OCI-LY1 (cell line): Measurements from ENCODE around the gene AREL1.

Source experiments
- H2AFZ ChIP-seq: fragments of 200-600 bp; sonication (generic), shearing (Covaris generic); 2 replicates; pipeline ENCODE4 v1.6.0; 2014; ENCODE audit warnings: antibody characterized with exemption, mild to moderate bottlenecking, low read length
- H3F3A ChIP-seq: fragments of 200-600 bp; sonication (generic), shearing (Covaris generic); 2 replicates; pipeline ENCODE4 v1.6.0; 2014; ENCODE audit warnings: mild to moderate bottlenecking, antibody characterized with exemption, low read length, moderate library complexity; ENCODE audit not compliant: insufficient read depth
- H3K27ac ChIP-seq: fragments of 200-600 bp; sonication (generic); 2 replicates; pipeline ENCODE4 v1.5.1; 2014; ENCODE audit warnings: low read length, mixed run types, mild to moderate bottlenecking, low read depth; ENCODE audit not compliant: poor library complexity, severe bottlenecking
- H3K27me3 ChIP-seq: fragments of 200-600 bp; sonication (generic); 2 replicates; pipeline ENCODE4 v1.6.0; 2014; ENCODE audit warnings: antibody characterized with exemption, mild to moderate bottlenecking, low read length, moderate library complexity; ENCODE audit not compliant: insufficient read depth
- H3K36me3 ChIP-seq: fragments of 200-600 bp; sonication (generic); 2 replicates; pipeline ENCODE4 v1.6.1; 2014; ENCODE audit warnings: mild to moderate bottlenecking, antibody characterized with exemption, low read length, moderate library complexity, mixed read lengths; ENCODE audit not compliant: insufficient read depth
- H3K4me1 ChIP-seq: fragments of 200-600 bp; sonication (generic); 2 replicates; pipeline ENCODE4 v1.5.1; 2014; ENCODE audit warnings: mild to moderate bottlenecking, low read length, moderate library complexity; ENCODE audit not compliant: insufficient read depth, severe bottlenecking
- H3K4me2 ChIP-seq: fragments of 200-600 bp; sonication (generic), shearing (Covaris generic); 2 replicates; pipeline ENCODE4 v1.6.1; 2014; ENCODE audit warnings: low read length
- H3K4me3 ChIP-seq: fragments of 200-600 bp; sonication (generic); 2 replicates; pipeline ENCODE4 v1.5.1; 2014; ENCODE audit warnings: low read length, low read depth, mild to moderate bottlenecking, mixed read lengths; ENCODE audit not compliant: poor library complexity, severe bottlenecking
- H3K79me2 ChIP-seq: fragments of 200-600 bp; shearing (Covaris generic); 2 replicates; pipeline ENCODE4 v1.6.1; 2016; ENCODE audit warnings: mixed run types, low read length, mixed read lengths; ENCODE audit not compliant: insufficient read depth
- H3K9ac ChIP-seq: fragments of 200-600 bp; sonication (generic), shearing (Covaris generic); 2 replicates; pipeline ENCODE4 v1.6.1; 2014; ENCODE audit warnings: mild to moderate bottlenecking, low read length, mixed read lengths
- H3K9me2 ChIP-seq: fragments of 200-600 bp; sonication (generic), shearing (Covaris generic); 2 replicates; pipeline ENCODE4 v1.6.1; 2014; ENCODE audit warnings: low read depth, mild to moderate bottlenecking, low read length, mixed read lengths
- H3K9me3 ChIP-seq: fragments of 200-600 bp; shearing (Covaris generic); 2 replicates; pipeline ENCODE4 v1.6.1; 2014; ENCODE audit warnings: low read length, mixed read lengths
- H4K20me1 ChIP-seq: fragments of 200-600 bp; sonication (generic), shearing (Covaris generic); 2 replicates; pipeline ENCODE4 v1.6.0; 2016; ENCODE audit warnings: mild to moderate bottlenecking, low read length; ENCODE audit not compliant: insufficient read depth
- EZH2 ChIP-seq: fragments of 200-600 bp; sonication (generic), shearing (Covaris generic); IDR thresholded peaks from 2 replicates; pipeline ENCODE4 v1.8.0; 2017; ENCODE audit warnings: borderline replicate concordance, mixed run types, mild to moderate bottlenecking, antibody characterized with exemption, low read length, moderate library complexity, mixed read lengths
- TF ChIP-seq, protein P1 (sequence below): fragments of 200-600 bp; sonication (generic), shearing (Covaris generic); IDR thresholded peaks from 2 replicates; pipeline ENCODE4 v1.5.1; 2017; ENCODE audit warnings: mild to moderate bottlenecking, antibody characterized with exemption, low read length, moderate library complexity, mixed read lengths

AREL1 gene

DNA sequence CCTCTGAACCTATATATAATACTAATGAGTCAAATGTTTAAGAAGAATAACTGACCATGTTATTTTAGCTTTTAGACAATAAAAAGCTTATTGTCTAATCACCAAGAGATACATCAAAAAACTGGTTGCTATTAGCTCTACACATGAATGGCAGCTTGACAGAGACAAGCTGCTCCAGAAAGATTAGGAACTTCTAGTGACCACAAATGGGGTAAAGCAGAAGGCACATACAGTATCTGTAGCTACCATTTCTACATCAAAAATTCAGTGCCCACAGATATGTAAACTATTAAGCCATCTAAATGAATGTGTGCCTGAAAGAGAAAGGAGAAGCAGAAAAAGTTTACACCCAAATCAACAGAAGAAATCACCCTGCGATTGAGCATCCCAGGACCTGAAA, 2.4 kb downstream of the AREL1 start:
- no peak overlapping the region for H2AFZ ChIP-seq
- no peak overlapping the region for H3K27ac ChIP-seq
- H3K4me2 ChIP-seq = no peak overlapping the region
- H3K4me1 ChIP-seq = peaks cover 26% of the 10 kb centered on the region
- no peaks in the 10 kb centered on the region for H4K20me1 ChIP-seq
- H3K4me3 ChIP-seq = no peak overlapping the region
- TF ChIP-seq, protein P1, sequence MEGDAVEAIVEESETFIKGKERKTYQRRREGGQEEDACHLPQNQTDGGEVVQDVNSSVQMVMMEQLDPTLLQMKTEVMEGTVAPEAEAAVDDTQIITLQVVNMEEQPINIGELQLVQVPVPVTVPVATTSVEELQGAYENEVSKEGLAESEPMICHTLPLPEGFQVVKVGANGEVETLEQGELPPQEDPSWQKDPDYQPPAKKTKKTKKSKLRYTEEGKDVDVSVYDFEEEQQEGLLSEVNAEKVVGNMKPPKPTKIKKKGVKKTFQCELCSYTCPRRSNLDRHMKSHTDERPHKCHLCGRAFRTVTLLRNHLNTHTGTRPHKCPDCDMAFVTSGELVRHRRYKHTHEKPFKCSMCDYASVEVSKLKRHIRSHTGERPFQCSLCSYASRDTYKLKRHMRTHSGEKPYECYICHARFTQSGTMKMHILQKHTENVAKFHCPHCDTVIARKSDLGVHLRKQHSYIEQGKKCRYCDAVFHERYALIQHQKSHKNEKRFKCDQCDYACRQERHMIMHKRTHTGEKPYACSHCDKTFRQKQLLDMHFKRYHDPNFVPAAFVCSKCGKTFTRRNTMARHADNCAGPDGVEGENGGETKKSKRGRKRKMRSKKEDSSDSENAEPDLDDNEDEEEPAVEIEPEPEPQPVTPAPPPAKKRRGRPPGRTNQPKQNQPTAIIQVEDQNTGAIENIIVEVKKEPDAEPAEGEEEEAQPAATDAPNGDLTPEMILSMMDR = no peak
- TF ChIP-seq EZH2 = no peak
- peaks cover 67% of the 10 kb centered on the region for H3K79me2 ChIP-seq
- H3K27me3 ChIP-seq = no peaks in the 10 kb centered on the region
- no peaks in the 10 kb centered on the region for H3K9me2 ChIP-seq
- H3K9ac ChIP-seq = no peak overlapping the region
- H3K9me3 ChIP-seq = no peaks in the 10 kb centered on the region
- peaks cover 3% of the 10 kb centered on the region; the same call in 1 of the 2 replicates for H3K36me3 ChIP-seq
- no peaks in the 10 kb centered on the region for H3F3A ChIP-seq

DNA sequence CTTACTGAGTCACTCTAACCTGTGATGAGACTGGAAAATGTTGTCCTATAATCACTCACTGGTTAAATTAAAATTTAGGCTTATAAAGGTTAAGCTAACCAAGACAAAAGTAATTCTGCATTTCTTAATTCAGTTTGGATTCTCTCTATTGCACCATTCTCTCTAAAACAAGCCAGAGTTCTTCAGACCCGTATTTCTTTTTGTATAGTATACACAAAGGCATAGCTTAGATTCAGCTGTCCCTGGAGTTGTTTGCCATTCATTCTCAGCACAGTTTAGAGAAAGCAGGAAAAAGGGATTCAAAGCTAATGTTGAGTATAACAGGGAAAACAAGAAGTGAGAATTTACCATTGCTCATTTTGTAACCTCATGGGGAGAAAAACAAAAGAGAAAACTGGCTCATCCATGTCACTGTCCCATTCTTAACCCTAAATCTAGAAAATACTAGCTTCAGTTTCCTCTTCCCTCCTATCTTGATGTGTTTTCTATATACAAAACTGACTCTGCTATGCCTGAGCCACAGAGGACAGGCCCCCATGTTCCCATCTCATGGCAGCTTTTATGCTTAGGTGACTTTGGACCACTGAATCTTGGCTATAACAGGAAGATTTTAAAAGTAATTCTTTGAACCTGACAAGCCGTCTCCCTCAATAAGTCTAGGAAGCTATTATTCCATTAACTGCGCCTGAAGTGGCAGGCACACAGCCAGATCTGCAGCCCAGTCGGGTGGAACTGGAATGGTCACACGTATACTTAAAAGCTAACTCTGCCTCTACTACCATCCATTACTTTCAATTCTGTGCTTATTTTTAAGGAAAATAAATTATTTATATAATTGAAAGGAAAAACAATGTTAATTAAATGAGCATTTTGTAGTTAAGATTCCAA, 7.0 kb downstream of the AREL1 start:
- Histone ChIP-seq H3K36me3 (peaks cover 24% of the 10 kb centered on the region; the same call in 1 of the 2 replicates), H3K27me3 (no peaks in the 10 kb centered on the region), H2AFZ (no peak overlapping the region), H3K4me2 (no peak overlapping the region), H3F3A (no peaks in the 10 kb centered on the region), H3K4me3 (no peak overlapping the region), H3K4me1 (peaks cover 4% of the 10 kb centered on the region), H3K9me2 (no peaks in the 10 kb centered on the region), H3K27ac (no peak overlapping the region), H3K79me2 (peaks cover 56% of the 10 kb centered on the region), H3K9ac (no peak overlapping the region), H3K9me3 (peaks cover 12% of the 10 kb centered on the region; the same call in 1 of the 2 replicates), H4K20me1 (no peaks in the 10 kb centered on the region)
- no peak for TF ChIP-seq EZH2
- TF ChIP-seq, protein P1 = no peak

DNA sequence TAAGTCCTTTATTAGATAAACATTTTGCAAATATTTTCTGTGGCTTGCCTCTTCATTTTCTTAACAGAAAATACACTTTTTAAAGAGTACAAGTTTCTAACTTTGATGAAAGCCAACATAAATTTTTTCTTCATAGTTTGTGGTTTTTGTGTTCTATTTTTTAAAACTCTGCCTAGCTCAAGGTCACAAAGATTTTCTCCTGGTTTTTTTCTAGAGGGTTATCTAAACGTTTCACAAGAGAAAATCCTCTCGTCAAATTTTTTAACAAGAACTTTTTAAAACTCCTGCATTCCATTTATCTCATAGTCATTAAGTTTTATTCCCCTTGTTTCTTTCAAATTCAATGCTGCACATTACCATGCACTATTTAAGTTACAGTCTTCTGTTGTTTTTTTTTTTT, 8.2 kb downstream of the AREL1 start:
- H3K9me2 ChIP-seq = no peaks in the 10 kb centered on the region
- H3K9ac ChIP-seq = no peak overlapping the region
- peaks cover 14% of the 10 kb centered on the region; the same call in 1 of the 2 replicates for H3K9me3 ChIP-seq
- no peaks in the 10 kb centered on the region for H3K27me3 ChIP-seq
- no peaks in the 10 kb centered on the region for H3K4me1 ChIP-seq
- no peak overlapping the region for H3K4me3 ChIP-seq
- H2AFZ ChIP-seq = no peak overlapping the region
- H4K20me1 ChIP-seq = no peaks in the 10 kb centered on the region
- H3F3A ChIP-seq = no peaks in the 10 kb centered on the region
- H3K4me2 ChIP-seq = no peak overlapping the region
- peaks cover 45% of the 10 kb centered on the region for H3K79me2 ChIP-seq
- H3K27ac ChIP-seq = no peak overlapping the region
- TF ChIP-seq, protein P1 = no peak
- no peak for TF ChIP-seq EZH2
- peaks cover 32% of the 10 kb centered on the region; the same call in 1 of the 2 replicates for H3K36me3 ChIP-seq
